ENCODE measurements around the gene ZNF597.

Gene ZNF597

DNA sequence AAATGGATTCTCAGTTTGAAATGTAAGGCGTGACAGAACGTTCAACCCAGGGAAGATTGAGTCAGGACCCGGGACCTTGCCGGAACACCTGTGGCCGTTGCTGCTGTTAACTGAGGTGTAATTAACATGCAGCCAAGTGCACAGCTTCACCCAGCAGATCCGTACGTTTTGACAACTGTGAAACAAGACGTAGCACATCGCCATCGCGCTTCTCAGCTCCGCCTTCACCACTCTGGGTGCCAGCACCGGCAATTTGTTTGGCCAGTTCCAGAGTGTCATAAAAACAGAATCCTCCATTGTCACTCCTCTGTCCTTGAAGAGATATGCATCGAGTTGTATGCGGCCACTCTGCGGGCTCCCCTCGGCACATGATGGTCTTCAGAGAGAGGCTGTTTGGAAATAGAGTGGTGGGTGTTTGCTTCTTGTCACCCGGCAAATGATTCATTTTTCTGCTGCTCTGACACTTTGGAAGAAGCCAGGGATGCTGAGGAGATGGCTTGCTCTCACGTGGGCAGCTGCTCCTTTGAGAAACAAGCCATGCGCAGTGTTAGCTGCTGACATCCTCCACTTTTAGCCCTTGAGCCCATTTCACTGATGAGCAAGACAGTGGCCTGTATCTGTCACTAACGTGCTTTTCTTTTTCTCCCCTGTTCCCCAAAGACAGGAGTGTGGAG, 22.7 kb upstream of the ZNF597 start:
- no peak overlapping the region for H3K27ac ChIP-seq (ENCODE audit: insufficient read depth, low read length, poor library complexity, severe bottlenecking)
- no peaks in the 10 kb centered on the region for H3K9me3 ChIP-seq (ENCODE audit: control insufficient read depth, low read length)
- peaks cover 11% of the 10 kb centered on the region for H3K4me1 ChIP-seq (ENCODE audit: control insufficient read depth, insufficient read depth, low read length, poor library complexity, severe bottlenecking)
- H3K4me3 ChIP-seq (ENCODE audit: insufficient read depth, low read depth, low read length, poor library complexity, severe bottlenecking), result no peak overlapping the region
- no peak for DNase-seq
- H3K36me3 ChIP-seq (ENCODE audit: control insufficient read depth, insufficient read depth, low read length), result peaks cover 4% of the 10 kb centered on the region
- H3K27me3 ChIP-seq (replicated peaks; ENCODE audit: control insufficient read depth, insufficient read depth, low read length, poor library complexity, severe bottlenecking), result no peaks in the 10 kb centered on the region

DNA sequence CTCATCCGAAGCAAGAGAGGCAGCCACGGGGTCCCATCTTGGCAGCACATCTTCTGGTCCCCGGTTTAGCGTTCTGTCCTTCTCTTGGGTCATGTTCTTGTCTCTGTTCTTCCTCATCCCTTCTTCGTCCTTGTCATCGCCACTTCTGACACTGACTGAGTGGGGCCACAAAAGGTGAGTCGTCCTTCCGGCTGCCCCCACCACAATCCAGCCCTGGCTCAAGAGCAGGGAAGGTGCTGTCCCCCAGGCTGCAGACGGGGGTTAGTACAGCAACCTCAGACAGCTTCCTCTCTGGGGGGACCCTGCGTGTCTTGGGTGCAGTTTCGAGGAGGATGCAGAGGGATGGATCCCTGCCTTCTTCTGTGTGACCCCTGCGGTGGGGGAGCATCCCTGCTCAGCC, 22.0 kb upstream of the ZNF597 start:
- Histone ChIP-seq H3K36me3 (ENCODE audit: control insufficient read depth, insufficient read depth, low read length) (peaks cover 4% of the 10 kb centered on the region), H3K27ac (ENCODE audit: insufficient read depth, low read length, poor library complexity, severe bottlenecking) (no peak overlapping the region), H3K4me1 (ENCODE audit: control insufficient read depth, insufficient read depth, low read length, poor library complexity, severe bottlenecking) (peaks cover 14% of the 10 kb centered on the region), H3K9me3 (ENCODE audit: control insufficient read depth, low read length) (no peaks in the 10 kb centered on the region), H3K4me3 (ENCODE audit: insufficient read depth, low read depth, low read length, poor library complexity, severe bottlenecking) (no peak overlapping the region), H3K27me3 (replicated peaks; ENCODE audit: control insufficient read depth, insufficient read depth, low read length, poor library complexity, severe bottlenecking) (no peaks in the 10 kb centered on the region)
- no peak for DNase-seq

DNA sequence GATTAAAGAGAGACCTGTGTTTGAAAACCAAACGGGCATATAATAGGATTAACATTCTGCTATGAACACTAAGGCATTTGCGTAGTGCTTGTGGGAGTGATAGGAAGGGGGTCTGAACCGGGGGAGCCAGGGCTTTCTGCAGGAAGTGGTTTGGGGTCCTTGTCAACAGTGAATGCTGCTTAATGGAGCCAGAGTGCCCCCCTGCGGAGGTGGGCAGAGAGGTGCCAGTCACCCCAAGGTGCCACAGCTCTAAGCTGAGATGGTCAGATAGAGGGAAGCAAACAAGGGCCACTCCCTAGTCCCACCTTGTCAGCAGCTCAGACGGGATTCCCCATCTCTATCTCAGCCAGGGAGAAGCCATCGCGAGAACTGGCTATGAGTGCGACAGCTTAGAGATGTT, 17.8 kb upstream of the ZNF597 start:
- Histone ChIP-seq H3K27ac (ENCODE audit: insufficient read depth, low read length, poor library complexity, severe bottlenecking) (no peak overlapping the region), H3K9me3 (ENCODE audit: control insufficient read depth, low read length) (no peaks in the 10 kb centered on the region), H3K27me3 (replicated peaks; ENCODE audit: control insufficient read depth, insufficient read depth, low read length, poor library complexity, severe bottlenecking) (no peaks in the 10 kb centered on the region), H3K4me3 (ENCODE audit: insufficient read depth, low read depth, low read length, poor library complexity, severe bottlenecking) (no peak overlapping the region), H3K4me1 (ENCODE audit: control insufficient read depth, insufficient read depth, low read length, poor library complexity, severe bottlenecking) (peaks cover 30% of the 10 kb centered on the region), H3K36me3 (ENCODE audit: control insufficient read depth, insufficient read depth, low read length) (peaks cover 3% of the 10 kb centered on the region)
- no peak for DNase-seq

DNA sequence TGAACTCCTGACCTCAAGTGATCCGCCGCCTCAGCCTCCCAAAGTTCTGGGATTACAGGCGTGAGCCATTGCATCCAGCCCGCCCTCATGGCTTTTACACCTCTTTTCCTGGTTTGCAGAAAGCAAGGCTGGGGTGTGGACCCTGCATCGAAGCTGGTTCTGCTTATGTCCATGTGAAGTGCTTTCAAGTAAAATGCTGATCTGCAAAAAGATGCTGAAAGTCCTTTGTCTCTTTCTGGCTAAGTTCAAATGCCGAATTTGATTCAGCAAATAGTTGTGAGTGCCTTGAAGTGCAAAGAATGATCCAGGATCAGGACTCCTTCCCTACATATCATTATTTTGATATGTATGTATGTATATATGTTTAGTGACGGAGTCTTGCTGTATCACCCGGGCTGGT, 17.3 kb upstream of the ZNF597 start:
- no peak overlapping the region for H3K27ac ChIP-seq (ENCODE audit: insufficient read depth, low read length, poor library complexity, severe bottlenecking)
- peaks cover 30% of the 10 kb centered on the region for H3K4me1 ChIP-seq (ENCODE audit: control insufficient read depth, insufficient read depth, low read length, poor library complexity, severe bottlenecking)
- no peak for DNase-seq
- H3K27me3 ChIP-seq (replicated peaks; ENCODE audit: control insufficient read depth, insufficient read depth, low read length, poor library complexity, severe bottlenecking), result no peaks in the 10 kb centered on the region
- H3K4me3 ChIP-seq (ENCODE audit: insufficient read depth, low read depth, low read length, poor library complexity, severe bottlenecking), result no peak overlapping the region
- H3K36me3 ChIP-seq (ENCODE audit: control insufficient read depth, insufficient read depth, low read length), result no peaks in the 10 kb centered on the region
- no peaks in the 10 kb centered on the region for H3K9me3 ChIP-seq (ENCODE audit: control insufficient read depth, low read length)

DNA sequence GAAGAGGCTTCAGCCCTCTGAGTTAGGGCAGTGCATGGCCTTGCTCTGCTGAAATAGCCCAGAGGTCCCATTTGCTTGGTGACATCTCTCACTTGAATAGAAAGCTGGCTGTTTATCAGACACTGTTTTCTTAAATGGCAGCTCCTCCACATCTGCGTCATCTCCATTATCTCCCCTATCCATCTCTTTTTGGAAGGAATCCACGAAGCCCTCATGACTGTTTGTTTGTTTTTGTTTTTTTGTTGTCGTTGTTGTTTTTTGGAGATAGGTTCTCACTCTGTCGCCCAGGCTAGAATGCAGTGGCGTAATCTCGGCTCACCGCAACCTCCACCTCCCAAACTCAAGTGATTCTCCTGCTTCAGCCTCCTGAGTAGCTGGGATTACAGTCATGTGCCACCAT, 16.8 kb upstream of the ZNF597 start:
- Histone ChIP-seq H3K27ac (ENCODE audit: insufficient read depth, low read length, poor library complexity, severe bottlenecking) (no peak overlapping the region), H3K9me3 (ENCODE audit: control insufficient read depth, low read length) (no peaks in the 10 kb centered on the region), H3K4me1 (ENCODE audit: control insufficient read depth, insufficient read depth, low read length, poor library complexity, severe bottlenecking) (peaks cover 30% of the 10 kb centered on the region), H3K4me3 (ENCODE audit: insufficient read depth, low read depth, low read length, poor library complexity, severe bottlenecking) (no peak overlapping the region), H3K36me3 (ENCODE audit: control insufficient read depth, insufficient read depth, low read length) (no peaks in the 10 kb centered on the region), H3K27me3 (replicated peaks; ENCODE audit: control insufficient read depth, insufficient read depth, low read length, poor library complexity, severe bottlenecking) (no peaks in the 10 kb centered on the region)
- no peak for DNase-seq

DNA sequence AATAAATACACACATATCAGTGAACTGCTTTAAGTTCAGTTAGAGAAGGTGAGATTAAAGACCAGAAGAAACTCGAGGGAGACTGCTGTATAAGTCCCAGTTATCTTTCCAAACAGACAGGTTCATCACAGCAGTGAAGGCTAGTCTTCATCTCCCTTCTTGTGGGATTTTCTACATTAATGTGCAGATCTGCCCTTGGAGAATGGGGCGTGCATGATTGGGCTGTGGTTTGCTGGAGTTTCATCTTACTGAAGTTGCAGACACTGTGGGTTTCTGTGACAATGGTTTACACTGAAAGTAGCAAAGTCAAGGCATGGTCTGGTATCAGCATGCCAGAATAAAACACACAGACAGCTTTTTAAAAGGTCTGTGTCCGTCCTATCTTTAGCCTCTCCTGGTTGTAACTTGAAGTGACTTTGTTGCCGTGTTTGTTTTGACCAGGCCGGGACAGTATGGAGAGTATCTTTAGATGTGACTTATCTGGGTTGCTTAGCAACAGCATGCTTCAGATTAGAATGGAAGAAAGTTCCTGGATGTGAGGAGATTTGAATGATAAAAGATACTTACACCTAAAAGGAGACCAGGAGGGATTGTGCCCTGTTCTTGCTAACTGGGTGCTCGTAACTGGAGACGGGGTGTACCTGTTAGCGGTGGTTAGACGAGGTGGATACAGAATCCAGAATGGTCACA, 16.2 kb upstream of the ZNF597 start:
- Histone ChIP-seq H3K4me1 (ENCODE audit: control insufficient read depth, insufficient read depth, low read length, poor library complexity, severe bottlenecking) (peaks cover 30% of the 10 kb centered on the region), H3K4me3 (ENCODE audit: insufficient read depth, low read depth, low read length, poor library complexity, severe bottlenecking) (no peak overlapping the region), H3K27ac (ENCODE audit: insufficient read depth, low read length, poor library complexity, severe bottlenecking) (peak overlapping the region; percentile 95), H3K27me3 (replicated peaks; ENCODE audit: control insufficient read depth, insufficient read depth, low read length, poor library complexity, severe bottlenecking) (no peaks in the 10 kb centered on the region), H3K36me3 (ENCODE audit: control insufficient read depth, insufficient read depth, low read length) (no peaks in the 10 kb centered on the region), H3K9me3 (ENCODE audit: control insufficient read depth, low read length) (no peaks in the 10 kb centered on the region)
- no peak for DNase-seq

DNA sequence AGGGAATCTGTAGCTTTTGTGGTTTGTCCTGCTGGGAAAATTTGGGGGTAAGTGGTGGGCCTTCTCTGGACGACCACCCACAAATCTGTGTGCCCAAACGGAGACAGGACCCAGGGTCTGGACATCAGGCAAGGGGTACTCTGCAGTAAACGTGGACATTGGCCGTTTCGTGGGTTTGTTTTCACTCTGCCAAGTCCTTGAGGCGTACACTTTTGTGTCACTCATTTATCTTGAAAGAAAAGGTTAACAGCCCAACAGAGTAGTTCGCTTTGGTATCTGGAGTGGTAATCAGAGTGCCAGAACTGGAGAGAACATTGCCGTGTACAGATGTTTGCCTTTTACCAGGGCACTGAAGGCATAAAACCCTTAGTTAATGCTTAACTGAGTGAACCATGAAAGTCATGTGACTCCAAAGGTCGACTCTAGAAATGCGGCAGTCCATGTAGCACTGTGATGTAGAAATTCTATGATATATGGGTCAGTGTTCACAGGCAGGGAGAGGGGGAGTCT, 15.6 kb upstream of the ZNF597 start:
- H3K4me3 ChIP-seq (ENCODE audit: insufficient read depth, low read depth, low read length, poor library complexity, severe bottlenecking), result peak overlapping the region; percentile 76
- H3K9me3 ChIP-seq (ENCODE audit: control insufficient read depth, low read length), result no peaks in the 10 kb centered on the region
- DNase-seq, result no peak
- H3K27me3 ChIP-seq (replicated peaks; ENCODE audit: control insufficient read depth, insufficient read depth, low read length, poor library complexity, severe bottlenecking), result no peaks in the 10 kb centered on the region
- no peaks in the 10 kb centered on the region for H3K36me3 ChIP-seq (ENCODE audit: control insufficient read depth, insufficient read depth, low read length)
- peak overlapping the region; percentile 95 for H3K27ac ChIP-seq (ENCODE audit: insufficient read depth, low read length, poor library complexity, severe bottlenecking)
- H3K4me1 ChIP-seq (ENCODE audit: control insufficient read depth, insufficient read depth, low read length, poor library complexity, severe bottlenecking), result peaks cover 30% of the 10 kb centered on the region

DNA sequence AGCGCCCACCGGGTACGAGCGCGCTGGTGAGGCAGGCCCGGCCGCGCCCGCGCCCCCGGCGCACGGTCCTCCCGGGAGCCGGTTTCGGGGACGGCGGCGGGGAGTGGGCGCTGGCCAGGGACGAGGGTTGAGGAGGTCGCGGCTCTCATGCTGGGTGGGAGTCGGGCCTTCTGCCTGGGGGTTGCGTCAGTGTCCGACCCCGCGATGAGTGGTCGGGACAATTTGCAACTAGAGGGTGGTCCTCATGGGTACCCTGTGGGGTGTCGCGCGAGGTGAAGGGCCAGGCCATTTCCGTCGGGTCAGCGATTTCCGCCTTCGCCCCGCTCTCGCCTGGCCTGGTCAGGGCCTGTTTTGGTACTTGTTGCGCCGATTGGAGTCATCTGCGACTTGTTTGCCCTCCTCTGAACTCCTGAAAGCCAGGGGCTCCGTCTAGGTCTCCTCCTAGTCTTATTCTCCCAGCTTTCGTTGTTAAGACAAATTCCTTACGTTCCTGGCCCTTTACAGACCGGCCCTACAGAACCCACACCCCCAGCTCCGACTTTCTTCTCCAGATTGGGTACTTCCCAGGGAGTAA, 15.1 kb upstream of the ZNF597 start:
- Histone ChIP-seq H3K27me3 (replicated peaks; ENCODE audit: control insufficient read depth, insufficient read depth, low read length, poor library complexity, severe bottlenecking) (no peaks in the 10 kb centered on the region), H3K9me3 (ENCODE audit: control insufficient read depth, low read length) (no peaks in the 10 kb centered on the region), H3K4me3 (ENCODE audit: insufficient read depth, low read depth, low read length, poor library complexity, severe bottlenecking) (peak overlapping the region; percentile 76), H3K36me3 (ENCODE audit: control insufficient read depth, insufficient read depth, low read length) (no peaks in the 10 kb centered on the region), H3K4me1 (ENCODE audit: control insufficient read depth, insufficient read depth, low read length, poor library complexity, severe bottlenecking) (peaks cover 30% of the 10 kb centered on the region), H3K27ac (ENCODE audit: insufficient read depth, low read length, poor library complexity, severe bottlenecking) (peak overlapping the region; percentile 95)
- no peak for DNase-seq

DNA sequence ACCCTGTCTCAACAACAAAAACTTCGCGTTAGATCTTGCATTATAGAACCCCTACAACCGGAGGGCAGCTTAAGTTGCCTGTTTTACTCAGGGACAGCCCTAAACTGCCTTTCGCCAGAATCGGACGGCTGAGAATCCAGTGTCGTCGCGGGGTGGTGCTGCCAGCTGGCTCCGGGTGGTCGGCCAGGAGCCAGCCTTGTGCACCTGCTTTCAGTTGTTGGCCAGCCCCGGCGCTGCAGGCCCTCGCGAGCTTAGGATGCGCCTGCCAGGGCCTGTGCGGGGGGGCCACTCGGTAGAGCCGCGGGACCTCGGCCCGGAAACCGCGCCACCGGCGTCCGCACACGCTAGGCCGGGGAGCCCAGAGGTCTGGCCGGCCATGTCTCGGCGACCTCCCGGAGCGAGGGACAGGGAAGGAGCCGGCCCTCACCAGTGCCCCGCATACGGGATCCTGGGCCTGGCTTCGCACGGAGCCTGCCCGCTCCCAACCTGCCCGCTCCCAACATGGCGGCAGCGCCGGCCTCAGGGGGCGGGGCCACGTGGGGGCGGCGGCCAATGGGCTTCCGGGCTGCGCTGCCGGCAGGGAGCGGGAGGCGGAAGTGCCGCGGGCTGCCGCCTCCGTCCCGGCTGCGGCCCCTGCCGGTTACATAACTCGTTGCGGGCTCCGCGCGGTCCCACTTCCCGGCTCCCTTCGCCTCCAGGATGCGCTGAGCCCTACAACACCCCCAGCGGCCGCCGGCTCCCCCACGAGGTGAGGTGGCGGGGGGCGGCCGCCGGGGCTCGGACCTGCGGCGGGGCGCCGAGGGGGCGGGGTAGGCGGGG, 14.3 kb upstream of the ZNF597 start:
- no peaks in the 10 kb centered on the region for H3K27me3 ChIP-seq (replicated peaks; ENCODE audit: control insufficient read depth, insufficient read depth, low read length, poor library complexity, severe bottlenecking)
- DNase-seq, result peak; percentile 83 to 84 (median 84)
- peak overlapping the region; percentile 95 for H3K27ac ChIP-seq (ENCODE audit: insufficient read depth, low read length, poor library complexity, severe bottlenecking)
- H3K36me3 ChIP-seq (ENCODE audit: control insufficient read depth, insufficient read depth, low read length), result no peaks in the 10 kb centered on the region
- H3K4me1 ChIP-seq (ENCODE audit: control insufficient read depth, insufficient read depth, low read length, poor library complexity, severe bottlenecking), result peaks cover 30% of the 10 kb centered on the region
- H3K4me3 ChIP-seq (ENCODE audit: insufficient read depth, low read depth, low read length, poor library complexity, severe bottlenecking), result peak overlapping the region; percentile 76
- no peaks in the 10 kb centered on the region for H3K9me3 ChIP-seq (ENCODE audit: control insufficient read depth, low read length)
